ENCODE data around the gene ESD.
"Not testable (repeated sequence)": the region's sequence is repeated elsewhere in the genome, so short reads cannot be mapped to it uniquely, and the experiment has no call there.

Gene ESD
- long read RNA-seq, donor 1, transcript ESD-202 (10 exons, 1,192 nt): major isoform, 89 of 215 reads
- long read RNA-seq, donor 1, partial matches to known transcripts: 74 of 215 reads
- long read RNA-seq, donor 1, other reads (novel, unspliced or antisense): 52 of 215 reads
- long read RNA-seq, donor 2, transcript ESD-202 (10 exons, 1,192 nt): major isoform, 39 of 101 reads
- long read RNA-seq, donor 2, partial matches to known transcripts: 33 of 101 reads
- long read RNA-seq, donor 2, other reads (novel, unspliced or antisense): 29 of 101 reads
- long read RNA-seq, donor 3, transcript ESD-202 (10 exons, 1,192 nt): major isoform, 33 of 77 reads
- long read RNA-seq, donor 3, partial matches to known transcripts: 24 of 77 reads
- long read RNA-seq, donor 3, other reads (novel, unspliced or antisense): 19 of 77 reads
- long read RNA-seq, donor 4, transcript ESD-202 (10 exons, 1,192 nt): major isoform, 58 of 137 reads
- long read RNA-seq, donor 4, partial matches to known transcripts: 55 of 137 reads
- long read RNA-seq, donor 4, other reads (novel, unspliced or antisense): 24 of 137 reads
- long read RNA-seq, donor 5, transcript ESD-202 (10 exons, 1,192 nt): major isoform, 68 of 168 reads
- long read RNA-seq, donor 5, partial matches to known transcripts: 63 of 168 reads
- long read RNA-seq, donor 5, other reads (novel, unspliced or antisense): 37 of 168 reads
- long read RNA-seq, donor 6, transcript ESD-202 (10 exons, 1,192 nt): major isoform, 47 of 89 reads
- long read RNA-seq, donor 6, partial matches to known transcripts: 31 of 89 reads
- long read RNA-seq, donor 6, other reads (novel, unspliced or antisense): 11 of 89 reads
- long read RNA-seq, donor 7, transcript ESD-202 (10 exons, 1,192 nt): major isoform, 84 of 203 reads
- long read RNA-seq, donor 7, partial matches to known transcripts: 61 of 203 reads
- long read RNA-seq, donor 7, other reads (novel, unspliced or antisense): 57 of 203 reads
- long read RNA-seq, donor 8, transcript ESD-202 (10 exons, 1,192 nt): major isoform, 52 of 129 reads
- long read RNA-seq, donor 8, partial matches to known transcripts: 42 of 129 reads
- long read RNA-seq, donor 8, other reads (novel, unspliced or antisense): 32 of 129 reads

GRCh38 chr13:46796515-46797474, at the start of gene ESD:
Gene ESD (minus strand): TSS chr13:46797161. CDS start chr13:46791413, 5,748 bp downstream.
- peak; percentile 98 for DNase-seq

GRCh38 chr13:46846726-46847125, 49.8 kb upstream of the ESD start:
- no peak for DNase-seq

- no peak for DNase-seq
Observed at GRCh38 chr13:46845146-46845545, 48.2 kb upstream of the ESD start.

- no peak for DNase-seq
Observed at GRCh38 chr13:46844431-46844830, 47.5 kb upstream of the ESD start.

GRCh38 chr13:46839399-46839798, 42.4 kb upstream of the ESD start:
- no peak for DNase-seq

- no peak for DNase-seq
Observed at GRCh38 chr13:46834657-46835056, 37.7 kb upstream of the ESD start.

GRCh38 chr13:46831588-46832194, 34.7 kb upstream of the ESD start:
- no peak for DNase-seq

- no peak for DNase-seq
Observed at GRCh38 chr13:46830405-46831005, 33.5 kb upstream of the ESD start.

GRCh38 chr13:46822551-46822950, 25.6 kb upstream of the ESD start:
- DNase-seq: no peak

- no peak for DNase-seq
Observed at GRCh38 chr13:46817838-46818476, 21.0 kb upstream of the ESD start.

GRCh38 chr13:46817095-46817494, 20.1 kb upstream of the ESD start:
- DNase-seq: no peak

- no peak for DNase-seq
Observed at GRCh38 chr13:46816371-46816770, 19.4 kb upstream of the ESD start.

GRCh38 chr13:46812301-46812797, 15.4 kb upstream of the ESD start:
- no peak for DNase-seq

GRCh38 chr13:46810440-46810839, 13.5 kb upstream of the ESD start:
- DNase-seq: no peak

GRCh38 chr13:46804921-46805320, 8.0 kb upstream of the ESD start:
- not testable (repeated sequence) for DNase-seq

GRCh38 chr13:46804391-46804815, 7.4 kb upstream of the ESD start:
- no peak for DNase-seq

GRCh38 chr13:46803586-46803985, 6.6 kb upstream of the ESD start:
- DNase-seq: no peak

GRCh38 chr13:46801858-46802257, 4.9 kb upstream of the ESD start:
- no peak for DNase-seq

- no peak for DNase-seq
Observed at GRCh38 chr13:46799139-46799538, 2.2 kb upstream of the ESD start.
